H1 (cell line): ENCODE results near the gene CIBAR2. TPM values are rescaled to one million over a fixed set of nuclear protein-coding genes. Genes with fewer than 3 reads are reported as not detected.

Experiments
- CTCF ChIA-PET: fragments of 300-600 bp; sonication (Branson Sonifier 250); formaldehyde crosslinking; loops from one replicate; lab custom pipeline; 2021; ENCODE audit not compliant: partially characterized antibody; lab: Charles Lee
- POLR2A ChIA-PET: fragments of 300-600 bp; sonication (Branson Sonifier 250); formaldehyde crosslinking; loops from one replicate; lab custom pipeline; 2021; ENCODE audit warnings: inconsistent platforms; ENCODE audit not compliant: partially characterized antibody; lab: Charles Lee
- DNase-seq, 2 experiments: peaks; one replicate each; pipeline versions ENCODE4 v3.0.0 to v3.0.0-alpha.2; 2010 to 2022; ENCODE audit warnings: low spot score in 2 of 2, low read depth in 1 of 2, mixed read lengths in 1 of 2
- FAIRE-seq: peaks from 2 replicates; lab custom pipeline; 2011; peaks lifted over from hg19 to GRCh38; lab: Jason Lieb, UNC
- H2AFZ ChIP-seq: 2 replicates; pipeline ENCODE4 v1.8.1; 2012; ENCODE audit warnings: low read length, inconsistent platforms
- H2AK5ac ChIP-seq: 2 replicates; pipeline ENCODE4 v1.6.1; 2013; ENCODE audit warnings: low read depth, low read length
- H2BK120ac ChIP-seq: replicated peaks from 2 replicates; pipeline ENCODE3; 2013; ENCODE audit warnings: low read depth, low read length, inconsistent platforms
- H2BK12ac ChIP-seq: 2 replicates; pipeline ENCODE4 v1.6.1; 2013; ENCODE audit warnings: low read depth, low read length
- H2BK15ac ChIP-seq: 2 replicates; pipeline ENCODE4 v1.6.1; 2013; ENCODE audit warnings: low read length
- H2BK20ac ChIP-seq: 2 replicates; pipeline ENCODE4 v1.6.1; 2013; ENCODE audit warnings: low read length
- H2BK5ac ChIP-seq: 2 replicates; pipeline ENCODE4 v1.6.1; 2013; ENCODE audit warnings: low read depth, low read length
- H3K14ac ChIP-seq: 2 replicates; pipeline ENCODE4 v1.6.1; 2013; ENCODE audit warnings: inconsistent platforms; ENCODE audit not compliant: insufficient read length
- H3K18ac ChIP-seq: 2 replicates; pipeline ENCODE4 v1.6.1; 2013; ENCODE audit warnings: low read length; ENCODE audit errors: extremely low read depth
- H3K23ac ChIP-seq: 2 replicates; pipeline ENCODE4 v1.6.1; 2013; ENCODE audit warnings: inconsistent platforms; ENCODE audit not compliant: insufficient read length
- H3K23me2 ChIP-seq: 2 replicates; pipeline ENCODE4 v1.6.1; 2013; ENCODE audit warnings: low read depth, low read length
- H3K27ac ChIP-seq: 2 replicates; pipeline ENCODE4 v1.6.1; 2011; ENCODE audit warnings: low read depth, low read length, inconsistent platforms
- H3K27me3 ChIP-seq, 4 experiments: replicated peaks in 1 of 4; 1 replicate in 1 of 4; 2 replicates in 3 of 4; pipeline versions ENCODE4 v1.6.1 to v1.8.1; 2011 to 2013; ENCODE audit warnings: low read length in 3 of 4, mild to moderate bottlenecking in 3 of 4, inconsistent platforms in 2 of 4, mixed read lengths in 2 of 4, moderate library complexity in 1 of 4; ENCODE audit not compliant: control insufficient read depth in 3 of 4, insufficient read depth in 3 of 4; ENCODE audit errors: extremely low read depth in 1 of 4
- H3K36me3 ChIP-seq, 4 experiments: 2 replicates each; pipeline versions ENCODE4 v1.6.1 to v1.8.1; 2011 to 2013; ENCODE audit warnings: mild to moderate bottlenecking in 4 of 4, low read length in 3 of 4, moderate library complexity in 2 of 4, control low read depth in 1 of 4, inconsistent platforms in 1 of 4; ENCODE audit not compliant: insufficient read depth in 4 of 4, control insufficient read depth in 2 of 4
- H3K4ac ChIP-seq: replicated peaks from 2 replicates; pipeline ENCODE3; 2013; ENCODE audit warnings: low read length, low read depth, mixed read lengths, inconsistent platforms; ENCODE audit not compliant: insufficient read length
- H3K4me1 ChIP-seq, 4 experiments: replicated peaks in 1 of 4; 1 replicate in 1 of 4; 2 replicates in 3 of 4; pipeline versions ENCODE4 v1.6.1 to v1.8.1; 2011 to 2013; ENCODE audit warnings: low read length in 3 of 4, inconsistent platforms in 2 of 4, mixed read lengths in 1 of 4; ENCODE audit not compliant: insufficient read depth in 4 of 4, control insufficient read depth in 3 of 4
- H3K4me2 ChIP-seq, 2 experiments: 2 replicates each; pipeline versions ENCODE4 v1.6.1 to v1.8.1; 2011 to 2013; ENCODE audit warnings: low read depth in 2 of 2, low read length in 2 of 2, control low read depth in 1 of 2, inconsistent platforms in 1 of 2, mild to moderate bottlenecking in 1 of 2; ENCODE audit not compliant: insufficient read depth in 1 of 2
- H3K4me3 ChIP-seq, 4 experiments: fragments of 200-600, 300-600 bp in 1 of 4; sonication (generic), shearing (Covaris generic), sonication (Bioruptor Twin) in 1 of 4; 2 replicates each; pipeline versions ENCODE4 v1.5.1 to v1.8.1; 2011 to 2016; ENCODE audit warnings: low read length in 4 of 4, low read depth in 3 of 4, control low read depth in 2 of 4, inconsistent platforms in 2 of 4, mild to moderate bottlenecking in 2 of 4, mixed read lengths in 1 of 4, moderate library complexity in 1 of 4; ENCODE audit not compliant: insufficient read depth in 2 of 4; ENCODE audit errors: extremely low read depth in 1 of 4
- H3K56ac ChIP-seq: replicated peaks from 2 replicates; pipeline ENCODE3; 2013; ENCODE audit warnings: low read depth, mild to moderate bottlenecking, mixed read lengths, low read length, inconsistent platforms; ENCODE audit not compliant: insufficient read length
- H3K79me1 ChIP-seq: 2 replicates; pipeline ENCODE4 v1.6.1; 2013; ENCODE audit warnings: low read depth, low read length, control low read depth
- H3K79me2 ChIP-seq, 2 experiments: 2 replicates each; pipeline versions ENCODE4 v1.6.1 to v1.8.1; 2012 to 2013; ENCODE audit warnings: low read length in 2 of 2, mild to moderate bottlenecking in 2 of 2, inconsistent platforms in 1 of 2; ENCODE audit not compliant: insufficient read depth in 2 of 2, control insufficient read depth in 1 of 2
- H3K9ac ChIP-seq, 4 experiments: replicated peaks in 1 of 4; 1 replicate in 1 of 4; 2 replicates in 3 of 4; pipeline versions ENCODE4 v1.6.1 to v1.8.1; 2011 to 2013; ENCODE audit warnings: low read depth in 3 of 4, low read length in 3 of 4, control low read depth in 2 of 4, mild to moderate bottlenecking in 2 of 4, moderate library complexity in 2 of 4, inconsistent platforms in 1 of 4; ENCODE audit errors: extremely low read depth in 1 of 4
- H3K9me3 ChIP-seq, 2 experiments: 2 replicates each; pipeline versions ENCODE4 v1.6.1 to v1.8.1; 2012 to 2013; ENCODE audit warnings: mild to moderate bottlenecking in 2 of 2, moderate library complexity in 2 of 2, control low read depth in 1 of 2, inconsistent platforms in 1 of 2, low read depth in 1 of 2, low read length in 1 of 2, mixed read lengths in 1 of 2; ENCODE audit not compliant: insufficient read depth in 2 of 2
- H4K20me1 ChIP-seq, 2 experiments: replicated peaks in 1 of 2; 2 replicates each; pipeline versions ENCODE3 to v1.8.1; 2011 to 2013; ENCODE audit warnings: inconsistent platforms in 2 of 2, low read length in 2 of 2, mild to moderate bottlenecking in 1 of 2; ENCODE audit not compliant: insufficient read depth in 2 of 2, control insufficient read depth in 1 of 2
- H4K5ac ChIP-seq: 2 replicates; pipeline ENCODE4 v1.6.1; 2013; ENCODE audit warnings: low read length, low read depth, mixed read lengths, inconsistent platforms; ENCODE audit not compliant: insufficient read length
- H4K8ac ChIP-seq: 2 replicates; pipeline ENCODE4 v1.8.0; 2013; ENCODE audit warnings: mild to moderate bottlenecking, moderate library complexity, low read length, inconsistent platforms; ENCODE audit not compliant: insufficient read depth; ENCODE audit errors: extremely low read depth
- H4K91ac ChIP-seq: replicated peaks from 2 replicates; pipeline ENCODE3; 2013; ENCODE audit warnings: low read length, mixed read lengths, inconsistent platforms; ENCODE audit not compliant: insufficient read length
- ATF2 ChIP-seq: IDR thresholded peaks from 2 replicates; pipeline ENCODE4 v1.6.1; 2012; ENCODE audit warnings: low read length, inconsistent platforms
- BACH1 ChIP-seq: IDR thresholded peaks from 2 replicates; pipeline ENCODE4 v1.6.1; 2012; ENCODE audit warnings: low read length, improper control_type of control experiment
- CHD1 ChIP-seq: IDR thresholded peaks from 2 replicates; pipeline ENCODE4 v1.6.1; 2012; ENCODE audit warnings: low read depth, low read length, improper control_type of control experiment
- CTBP2 ChIP-seq: IDR thresholded peaks from 2 replicates; pipeline ENCODE4 v1.7.0; 2011; ENCODE audit warnings: borderline replicate concordance, mild to moderate bottlenecking, moderate library complexity, mixed read lengths, low read length; ENCODE audit not compliant: insufficient read depth, insufficient read length
- GABPA ChIP-seq: IDR thresholded peaks from 2 replicates; pipeline ENCODE4 v1.6.1; 2011; ENCODE audit warnings: mild to moderate bottlenecking, low read length, moderate library complexity, borderline replicate concordance; ENCODE audit not compliant: insufficient read depth
- KDM4A ChIP-seq: IDR thresholded peaks from one replicate; pipeline ENCODE4 v1.7.1; 2012; ENCODE audit warnings: low read depth, mild to moderate bottlenecking, moderate library complexity, low read length, inconsistent platforms; ENCODE audit not compliant: severe bottlenecking
- POLR2A ChIP-seq, 2 experiments: IDR thresholded peaks; 1 replicate in 1 of 2; 2 replicates in 1 of 2; pipeline ENCODE4 v1.6.1; 2011; ENCODE audit warnings: low read depth in 2 of 2, low read length in 2 of 2, mild to moderate bottlenecking in 2 of 2; ENCODE audit errors: control extremely low read depth in 1 of 2
- POLR2AphosphoS5 ChIP-seq: IDR thresholded peaks from 2 replicates; pipeline ENCODE4 v1.6.1; 2011; ENCODE audit warnings: low read depth, low read length
- POU5F1 ChIP-seq: IDR thresholded peaks from 2 replicates; pipeline ENCODE4 v1.6.1; 2011; ENCODE audit warnings: low read depth, mild to moderate bottlenecking, low read length, moderate library complexity
- RFX5 ChIP-seq: IDR thresholded peaks from 2 replicates; pipeline ENCODE4 v1.6.1; 2011; ENCODE audit warnings: low read depth, low read length, improper control_type of control experiment, borderline replicate concordance
- SAP30 ChIP-seq: fragments of 300-600 bp; sonication (generic); IDR thresholded peaks from 2 replicates; pipeline ENCODE4 v1.7.1; 2012; ENCODE audit warnings: low read length, moderate library complexity, mild to moderate bottlenecking, inconsistent platforms; ENCODE audit not compliant: insufficient read depth, insufficient replicate concordance
- SIX5 ChIP-seq: IDR thresholded peaks from 2 replicates; pipeline ENCODE4 v1.6.1; 2011; ENCODE audit warnings: mild to moderate bottlenecking, low read depth, low read length
- YY1 ChIP-seq: IDR thresholded peaks from 2 replicates; pipeline ENCODE4 v1.6.1; 2011; ENCODE audit warnings: low read depth, mild to moderate bottlenecking, low read length
- WGBS, 2 experiments: shearing (Covaris generic) in 1 of 2; methylation state at CpG; one replicate each; pipeline versions ENCODE4 v1.1.6 to v1.1.7; 2013 to 2015; ENCODE audit warnings: low lambda C conversion rate in 2 of 2, mixed read lengths in 2 of 2, inconsistent platforms in 1 of 2, low coverage in 1 of 2, missing lambda C conversion rate in 1 of 2; ENCODE audit not compliant: insufficient replicate concordance in 2 of 2, insufficient coverage in 1 of 2, insufficient read length in 1 of 2; ENCODE audit errors: extremely low coverage in 1 of 2, missing lambda C conversion rate in 1 of 2; 5-methylcytosine and 5-hydroxymethylcytosine counted together
- polyA plus RNA-seq, 7 experiments: library from polyadenylated mRNA; depleted of rRNA in 3 of 7; stranded (reverse) in 5 of 7; unstranded in 2 of 7; fragments of >200 nt in 5 of 7; fragments of 200-250 nt in 2 of 7; gene quantifications; 1 replicate in 5 of 7; 2 replicates in 1 of 7; 4 replicates in 1 of 7; pipeline versions ENCODE4 v1.2.1 to v1.2.3, GENCODE V29; 2011 to 2013; ENCODE audit warnings: missing spikeins in 2 of 7, mixed read lengths in 2 of 7
- total RNA-seq: library from RNA; stranded (reverse); fragmentation: NEBNext Ultra II Directional; extraction: Animal tissue kit (Norgen Biotek cat#: 25700); gene quantifications from 2 replicates; pipeline ENCODE4 v1.2.1, GENCODE V29; 2021

The CIBAR2 gene
- total and polyA plus RNA-seq, 2 of the 8 experiments (the other 6 are each of a cell fraction or from before 2014, with no cell fraction given): 0.18 TPM; not detected in 1

- peak overlapping the region; percentile 39; the same call in 1 of the 2 replicates for H2BK12ac ChIP-seq
- POLR2A ChIA-PET: no interaction called here
- no peak overlapping the region for H3K27ac ChIP-seq
- 96% methylated on average over 7 of the region's 7 CpGs; no CpG with 5 or more reads in 1 of the 2 experiments for WGBS, 2 experiments
- H4K20me1 ChIP-seq: no peaks in the 10 kb centered on the region
- CTCF ChIA-PET: interaction anchor here (0.6 to 1.9 kb wide), 6 partner anchors 27 to 114 kb away, joined by 3 to 10 read pairs (median 3); no protein-coding TSS in a partner anchor
- no peak overlapping the region for H2BK15ac ChIP-seq
- H3K9ac ChIP-seq: no peak overlapping the region
- H3K9me3 ChIP-seq: no peaks in the 10 kb centered on the region
- no peak for DNase-seq
- H3K4me3 ChIP-seq: no peak overlapping the region
- H2AK5ac ChIP-seq: no peak overlapping the region
- H3K14ac ChIP-seq: no peak overlapping the region
- no peak overlapping the region for H4K8ac ChIP-seq
- H3K79me2 ChIP-seq: no peaks in the 10 kb centered on the region
- H4K91ac ChIP-seq: no peak overlapping the region
- H3K79me1 ChIP-seq: no peaks in the 10 kb centered on the region
- no peaks in the 10 kb centered on the region for H3K23me2 ChIP-seq
- no peak overlapping the region for H2AFZ ChIP-seq
- peaks cover 0 to 3% (median 1%) of the 10 kb centered on the region in 4 experiments; a peak in 3 of 7 replicates for H3K4me1 ChIP-seq
- no peak overlapping the region for H3K18ac ChIP-seq
- no peak overlapping the region for H2BK120ac ChIP-seq
- H3K23ac ChIP-seq: no peak overlapping the region
- no peak overlapping the region for H3K56ac ChIP-seq
- no peaks in the 10 kb centered on the region for H3K36me3 ChIP-seq
- no peak for TF ChIP-seq POLR2AphosphoS5
- no peak for TF ChIP-seq SAP30
- TF ChIP-seq BACH1: no peak
- no peak for TF ChIP-seq YY1
- no peak for TF ChIP-seq KDM4A
- TF ChIP-seq POLR2A (IDR thresholded peaks at IDR 0.05; ENCODE audit: control extremely low read depth in 1 of 2, low read depth in 2 of 2, low read length in 2 of 2): no peak
- TF ChIP-seq SIX5: no peak
- no peak for TF ChIP-seq GABPA
- TF ChIP-seq ATF2: no peak
- no peak for TF ChIP-seq POU5F1
- no peak for TF ChIP-seq CTBP2
- TF ChIP-seq RFX5: no peak
- no peak for TF ChIP-seq CHD1
- TF ChIP-seq, all 59 proteins: peak for 0
- Histone ChIP-seq H4K5ac (no peak overlapping the region), H3K4ac (no peak overlapping the region), H2BK20ac (no peak overlapping the region), H3K27me3 (no peaks in the 10 kb centered on the region), H3K4me2 (no peak overlapping the region), H2BK5ac (no peak overlapping the region)
- no peak for FAIRE-seq
Observed at GRCh38 chr16:85142129-85142513, 29.8 kb upstream of the CIBAR2 start.
